Adrenal gland (tissue), 5 donors: Measurements from ENCODE around the gene SPTBN1.

Experiments
- POLR2A ChIP-seq, 2 donors: fragments of 450-650 bp; IDR thresholded peaks; one replicate each; pipeline ENCODE4 v1.6.1; 2017; ENCODE audit warnings: antibody characterized with exemption in 2 of 2, mild to moderate bottlenecking in 2 of 2, moderate library complexity in 1 of 2
- TF ChIP-seq, protein P1 (sequence below), 6 experiments: fragments of 450-650 bp in 4 of 6; fragments of 200-600 bp in 2 of 6; sonication (generic) in 1 of 6; IDR thresholded peaks; 1 replicate in 5 of 6; 2 replicates in 1 of 6; pipeline versions ENCODE4 v1.5.1 to v1.8.0; 2016 to 2021; ENCODE audit warnings: antibody characterized with exemption in 6 of 6, mild to moderate bottlenecking in 2 of 6, moderate library complexity in 1 of 6
- donor health status: DM: no; HTN: no; CAD: no.

DNA sequence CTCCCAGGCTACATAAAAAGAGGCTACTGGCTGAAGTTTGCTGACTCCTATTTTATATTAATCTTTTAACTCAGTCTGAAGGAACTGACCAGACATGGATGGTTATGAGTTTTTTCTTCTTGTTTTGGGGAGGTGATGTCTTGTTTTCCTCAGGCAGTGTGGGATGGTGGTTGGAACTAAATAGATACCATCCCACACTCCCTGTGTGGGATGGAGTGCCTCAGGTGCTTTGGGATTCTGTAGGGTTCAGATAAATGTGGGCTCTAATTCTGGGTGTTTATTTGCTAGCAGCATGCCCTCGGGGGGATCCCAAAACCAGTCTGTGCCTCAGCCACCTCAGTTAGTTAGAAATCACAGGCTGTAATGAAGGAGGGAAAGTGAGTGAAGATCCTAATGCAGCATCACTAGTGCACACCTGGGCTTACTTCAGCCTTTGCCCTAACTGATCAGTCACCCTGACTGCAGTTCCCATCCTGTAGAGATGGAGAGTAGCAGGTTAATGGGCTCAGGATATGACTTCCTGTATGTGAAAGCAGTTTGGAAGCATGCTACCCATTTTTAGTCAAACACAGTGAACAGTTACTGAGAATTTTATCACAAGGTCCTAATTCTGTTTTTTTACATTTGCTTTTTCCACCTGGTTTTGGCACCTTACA lies 132.2 kb downstream of the SPTBN1 start:
- TF ChIP-seq, protein P1, sequence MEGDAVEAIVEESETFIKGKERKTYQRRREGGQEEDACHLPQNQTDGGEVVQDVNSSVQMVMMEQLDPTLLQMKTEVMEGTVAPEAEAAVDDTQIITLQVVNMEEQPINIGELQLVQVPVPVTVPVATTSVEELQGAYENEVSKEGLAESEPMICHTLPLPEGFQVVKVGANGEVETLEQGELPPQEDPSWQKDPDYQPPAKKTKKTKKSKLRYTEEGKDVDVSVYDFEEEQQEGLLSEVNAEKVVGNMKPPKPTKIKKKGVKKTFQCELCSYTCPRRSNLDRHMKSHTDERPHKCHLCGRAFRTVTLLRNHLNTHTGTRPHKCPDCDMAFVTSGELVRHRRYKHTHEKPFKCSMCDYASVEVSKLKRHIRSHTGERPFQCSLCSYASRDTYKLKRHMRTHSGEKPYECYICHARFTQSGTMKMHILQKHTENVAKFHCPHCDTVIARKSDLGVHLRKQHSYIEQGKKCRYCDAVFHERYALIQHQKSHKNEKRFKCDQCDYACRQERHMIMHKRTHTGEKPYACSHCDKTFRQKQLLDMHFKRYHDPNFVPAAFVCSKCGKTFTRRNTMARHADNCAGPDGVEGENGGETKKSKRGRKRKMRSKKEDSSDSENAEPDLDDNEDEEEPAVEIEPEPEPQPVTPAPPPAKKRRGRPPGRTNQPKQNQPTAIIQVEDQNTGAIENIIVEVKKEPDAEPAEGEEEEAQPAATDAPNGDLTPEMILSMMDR (IDR thresholded peaks at IDR 0.05), result no peak
- no peak for TF ChIP-seq POLR2A (IDR thresholded peaks at IDR 0.05)
